Activated naive CD8-positive, alpha-beta T cell (primary cell): ENCODE data around the gene RNF5.

ENCODE experiments used
- H3K27ac Mint-ChIP-seq: one replicate; pipeline ENCODE4 v1.8.0; 2021; ENCODE audit warnings: mixed read lengths
- H3K27me3 Mint-ChIP-seq: one replicate; pipeline ENCODE4 v1.8.0; 2021; ENCODE audit warnings: mixed read lengths
- H3K36me3 Mint-ChIP-seq: one replicate; pipeline ENCODE4 v1.8.0; 2021; ENCODE audit warnings: mixed read lengths
- H3K4me1 Mint-ChIP-seq: one replicate; pipeline ENCODE4 v1.8.0; 2021; ENCODE audit warnings: low read depth, mixed read lengths
- H3K4me3 Mint-ChIP-seq: one replicate; pipeline ENCODE4 v1.8.0; 2021; ENCODE audit warnings: mild to moderate bottlenecking, mixed read lengths
- H3K9me3 Mint-ChIP-seq: one replicate; pipeline ENCODE4 v1.8.0; 2021; ENCODE audit warnings: low read depth, mixed read lengths

RNF5 gene

DNA sequence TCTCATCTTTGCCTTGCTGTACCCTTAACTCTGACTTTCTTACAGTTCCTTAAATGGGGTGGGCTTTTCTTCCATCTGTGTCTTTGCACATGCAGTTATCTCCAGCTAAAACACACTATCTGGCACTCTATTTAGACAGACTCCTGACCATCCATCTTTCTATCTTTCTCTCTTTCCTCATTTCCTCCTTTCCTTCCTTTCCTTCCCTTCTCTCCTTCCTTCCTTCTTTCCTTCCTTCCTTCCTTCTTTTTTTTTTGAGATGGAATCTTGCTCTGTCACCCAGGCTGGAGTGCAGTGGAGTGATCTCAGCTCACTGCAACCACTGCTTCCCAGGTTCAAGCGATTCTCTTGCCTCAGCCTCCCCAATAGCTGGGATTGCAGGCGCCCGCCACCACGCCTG is 37.4 kb downstream of the RNF5 start:
- no peak overlapping the region for H3K27ac Mint-ChIP-seq
- H3K4me3 Mint-ChIP-seq: no peak overlapping the region
- peaks cover 2% of the 10 kb centered on the region for H3K27me3 Mint-ChIP-seq
- no peaks in the 10 kb centered on the region for H3K4me1 Mint-ChIP-seq
- H3K36me3 Mint-ChIP-seq: peaks cover 2% of the 10 kb centered on the region
- no peaks in the 10 kb centered on the region for H3K9me3 Mint-ChIP-seq

DNA sequence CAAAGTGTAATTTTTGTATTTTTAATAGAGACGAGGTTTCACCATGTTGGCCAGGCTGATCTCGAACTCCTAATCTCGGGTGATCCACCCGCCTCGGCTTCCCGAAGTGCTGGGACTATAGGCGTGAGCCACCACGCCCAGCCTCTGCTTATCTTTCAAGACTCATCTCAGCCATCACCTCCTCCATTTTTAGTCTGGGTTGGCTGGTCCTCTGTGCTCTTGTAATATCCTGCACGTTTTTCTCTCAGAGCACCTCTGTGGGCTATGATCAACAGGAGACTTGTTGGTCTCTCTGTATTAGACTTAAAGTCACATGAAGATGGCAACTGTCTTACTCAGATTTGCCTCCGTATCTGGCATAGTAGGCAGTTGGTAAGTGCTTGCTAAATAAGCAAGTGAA is 38.1 kb downstream of the RNF5 start:
- peaks cover 2% of the 10 kb centered on the region for H3K36me3 Mint-ChIP-seq
- H3K27ac Mint-ChIP-seq: no peak overlapping the region
- H3K9me3 Mint-ChIP-seq: no peaks in the 10 kb centered on the region
- H3K4me3 Mint-ChIP-seq: no peak overlapping the region
- H3K27me3 Mint-ChIP-seq: peaks cover 2% of the 10 kb centered on the region
- H3K4me1 Mint-ChIP-seq: no peaks in the 10 kb centered on the region

DNA sequence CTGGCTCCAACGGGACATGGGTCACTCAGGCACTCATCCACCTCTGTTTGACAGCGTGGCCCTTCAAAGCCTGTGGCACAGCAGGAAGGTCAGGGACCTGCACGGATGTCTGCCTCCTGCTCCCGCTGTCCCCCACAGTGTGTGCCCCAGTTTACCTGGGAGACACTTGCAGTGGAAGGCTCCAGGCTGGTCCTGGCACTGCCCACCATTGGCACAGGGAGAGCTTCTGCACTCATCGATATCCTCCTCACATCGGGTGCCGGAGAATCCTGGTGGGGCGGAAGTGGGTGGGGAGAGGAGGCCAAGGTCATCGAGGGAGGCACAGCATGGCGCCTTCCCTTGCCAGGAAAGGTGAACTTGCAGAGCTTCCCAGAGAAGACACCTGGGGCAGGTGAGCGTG is 38.8 kb downstream of the RNF5 start:
- H3K27me3 Mint-ChIP-seq: peaks cover 2% of the 10 kb centered on the region
- H3K9me3 Mint-ChIP-seq: no peaks in the 10 kb centered on the region
- peaks cover 2% of the 10 kb centered on the region for H3K36me3 Mint-ChIP-seq
- no peak overlapping the region for H3K27ac Mint-ChIP-seq
- no peak overlapping the region for H3K4me3 Mint-ChIP-seq
- no peaks in the 10 kb centered on the region for H3K4me1 Mint-ChIP-seq

DNA sequence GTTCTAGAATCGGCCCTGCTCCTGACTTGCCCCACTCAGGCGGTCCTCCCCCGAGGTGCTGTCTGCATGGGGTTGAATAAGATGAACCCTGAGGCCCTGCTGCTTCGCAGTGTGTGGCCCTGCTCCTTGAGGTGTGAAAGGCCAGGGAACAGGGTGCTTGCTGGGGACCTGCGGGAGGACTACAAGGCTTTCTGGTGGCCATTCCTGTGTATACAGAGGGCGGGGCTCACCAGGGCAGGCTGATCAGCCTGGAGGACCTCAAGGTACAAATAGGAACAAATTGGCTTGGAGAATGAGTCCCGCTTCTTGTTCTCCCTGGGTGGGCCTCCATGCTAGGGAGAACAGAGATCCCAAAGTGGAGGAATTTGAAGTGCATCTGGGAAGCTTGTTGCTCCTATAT is 40.0 kb downstream of the RNF5 start:
- Mint-ChIP-seq H3K9me3 (no peaks in the 10 kb centered on the region), H3K27me3 (peaks cover 2% of the 10 kb centered on the region), H3K36me3 (peaks cover 2% of the 10 kb centered on the region), H3K27ac (no peak overlapping the region), H3K4me1 (peaks cover 10% of the 10 kb centered on the region), H3K4me3 (no peak overlapping the region)

DNA sequence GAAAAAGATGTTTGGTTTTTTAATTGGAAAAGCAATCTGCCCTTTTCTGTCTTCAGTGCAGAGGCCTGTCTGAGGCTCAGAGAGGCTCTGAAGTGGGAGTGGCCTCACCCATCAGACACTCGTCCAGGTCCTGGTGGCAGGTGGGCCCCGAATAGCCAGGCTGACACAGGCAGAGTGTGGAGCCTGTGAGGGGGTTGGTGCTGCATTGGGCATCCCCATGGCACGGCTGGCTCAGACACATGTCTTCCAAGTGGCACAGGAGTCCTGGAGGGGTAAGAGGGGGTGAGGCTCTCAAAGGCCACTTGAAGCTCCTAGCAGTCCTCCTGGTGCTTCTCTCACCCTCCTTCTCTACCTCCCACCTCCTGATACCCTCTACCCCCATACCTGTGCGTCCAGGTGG is 41.8 kb downstream of the RNF5 start:
- H3K4me1 Mint-ChIP-seq: peaks cover 13% of the 10 kb centered on the region
- peaks cover 2% of the 10 kb centered on the region for H3K27me3 Mint-ChIP-seq
- H3K27ac Mint-ChIP-seq: no peak overlapping the region
- H3K36me3 Mint-ChIP-seq: peaks cover 2% of the 10 kb centered on the region
- no peak overlapping the region for H3K4me3 Mint-ChIP-seq
- H3K9me3 Mint-ChIP-seq: no peaks in the 10 kb centered on the region

DNA sequence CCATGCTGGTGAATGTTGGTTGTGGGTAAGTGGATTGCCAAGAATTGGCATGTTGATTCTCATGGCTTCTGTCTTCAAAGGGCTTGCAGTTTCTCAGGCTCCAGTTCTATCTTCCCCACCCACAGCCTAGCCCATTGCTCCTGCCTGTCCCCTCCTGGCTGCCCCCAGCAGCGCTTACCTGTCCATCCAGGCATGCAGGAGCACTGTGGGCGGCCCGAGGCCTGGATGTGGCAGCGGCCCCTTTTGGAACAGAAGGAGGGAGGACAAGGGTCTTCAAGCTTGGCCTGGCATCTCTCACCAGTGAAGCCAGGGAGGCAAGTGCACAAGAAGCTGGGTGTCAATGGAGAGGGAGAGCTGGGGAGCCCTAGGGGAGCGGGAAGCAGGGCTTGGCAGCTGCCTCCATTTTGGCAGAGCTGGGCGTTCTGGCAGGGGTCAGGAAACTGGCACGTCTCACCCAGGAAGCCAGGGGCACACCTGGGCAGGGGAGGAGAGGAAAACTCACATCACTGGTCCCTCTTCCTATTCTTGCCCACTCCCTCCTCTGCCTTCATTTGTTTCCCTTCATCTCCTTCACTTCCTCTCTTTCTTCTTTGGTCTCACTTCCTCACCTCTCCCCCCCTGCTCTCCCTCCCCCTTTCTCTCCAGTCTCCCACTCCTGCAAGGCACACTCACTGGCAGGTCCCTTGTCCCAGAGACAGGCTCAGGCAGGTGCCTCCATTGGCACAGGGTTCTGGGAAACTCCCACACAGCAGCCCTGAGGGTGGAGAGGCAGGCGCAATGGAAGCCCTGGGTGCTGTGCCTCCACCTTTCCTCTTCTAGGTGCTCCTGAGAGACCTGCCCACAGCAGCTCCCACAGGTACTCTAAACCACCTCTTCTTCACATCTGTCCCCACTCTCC is 44.4 kb downstream of the RNF5 start:
- Mint-ChIP-seq H3K4me1 (peaks cover 13% of the 10 kb centered on the region), H3K36me3 (peaks cover under 1% of the 10 kb centered on the region), H3K4me3 (no peak overlapping the region)

DNA sequence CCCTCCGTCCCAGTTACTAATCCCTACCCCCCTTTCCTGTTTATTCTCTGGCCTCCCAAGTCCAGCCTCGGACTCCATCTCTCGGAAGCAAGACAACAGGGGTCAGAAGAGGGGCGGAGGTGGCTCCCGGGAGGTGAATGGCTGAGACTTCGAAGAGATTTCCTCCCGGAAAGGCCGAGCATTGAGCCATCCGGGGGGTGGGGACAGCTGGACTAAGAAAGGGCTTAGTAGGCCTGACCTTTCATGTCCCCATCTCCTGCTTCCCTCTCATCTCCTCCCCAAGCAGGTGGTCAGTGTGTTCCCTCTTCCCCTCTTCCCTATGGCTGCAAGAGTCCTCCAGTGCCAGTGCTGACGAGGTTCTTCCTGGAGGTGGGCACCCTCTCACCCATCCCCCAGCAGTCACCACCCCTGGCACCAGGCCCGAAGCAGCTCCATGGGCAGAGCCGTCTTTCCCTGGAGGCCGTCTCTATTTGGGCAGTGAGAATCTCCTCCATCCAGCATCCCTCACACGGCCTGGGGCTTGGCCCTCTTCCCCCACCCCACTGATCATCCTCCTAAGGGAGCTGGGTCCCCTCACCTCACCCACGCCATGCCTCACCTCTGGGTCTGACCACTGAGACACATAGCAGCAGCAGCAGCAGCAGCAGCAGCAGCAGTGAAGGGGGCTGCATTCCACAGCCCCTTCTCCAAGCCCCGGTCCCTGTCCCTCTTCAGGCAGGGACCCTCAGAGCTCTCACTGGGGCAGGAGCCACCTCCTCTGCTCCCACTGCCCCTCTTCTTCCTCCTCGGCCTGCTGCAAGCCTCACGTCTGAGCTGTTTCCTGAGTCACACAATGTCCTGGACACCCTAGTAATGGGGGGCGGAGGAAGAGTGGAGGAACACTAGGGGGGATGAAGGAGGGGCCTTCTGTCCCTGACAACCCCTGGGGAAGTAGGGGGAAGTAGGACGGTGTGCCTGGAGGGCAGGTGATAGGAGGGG is 45.3 kb downstream of the RNF5 start, which contains the start of gene NOTCH4:
Gene NOTCH4 (minus strand): TSS at position 810 of the 978 bp plus-strand sequence. CDS start 139 bp downstream, at position 671.
- H3K27ac Mint-ChIP-seq: no peak within 1 kb of the TSS
- peaks cover 13% of the 10 kb centered on the region for H3K4me1 Mint-ChIP-seq
- no peaks in the 10 kb centered on the region for H3K27me3 Mint-ChIP-seq
- no peak within 1 kb of the TSS for H3K4me3 Mint-ChIP-seq
- no peaks in the 10 kb centered on the region for H3K9me3 Mint-ChIP-seq
- no peaks in the 10 kb centered on the region for H3K36me3 Mint-ChIP-seq

More for the DNA sequence above, 44.4 kb downstream of the RNF5 start:
- Mint-ChIP-seq H3K9me3 (no peaks in the 10 kb centered on the region), H3K27me3 (peaks cover 1% of the 10 kb centered on the region), H3K27ac (no peak overlapping the region)

DNA sequence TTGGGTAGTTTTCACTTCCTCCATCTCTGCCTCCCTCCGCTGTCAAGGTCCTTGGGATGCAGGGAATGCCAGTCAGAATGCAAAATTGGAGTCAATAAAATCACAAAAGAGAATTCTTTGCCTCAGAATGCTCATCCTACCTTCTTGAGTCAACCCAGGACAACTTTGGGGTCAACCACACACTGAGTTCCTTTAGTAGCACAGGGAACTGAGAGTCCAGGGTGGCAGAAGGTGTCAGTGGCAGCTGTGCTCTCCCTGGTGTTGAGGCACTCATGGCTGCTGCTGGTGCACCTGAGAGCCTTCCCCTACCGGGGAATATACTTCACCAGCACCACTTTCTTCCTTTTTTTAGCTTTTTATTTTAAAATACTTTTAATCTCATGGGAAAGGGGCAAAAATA is 46.5 kb downstream of the RNF5 start:
- peaks cover 15% of the 10 kb centered on the region for H3K4me1 Mint-ChIP-seq
- no peaks in the 10 kb centered on the region for H3K36me3 Mint-ChIP-seq
- no peak overlapping the region for H3K27ac Mint-ChIP-seq
- H3K4me3 Mint-ChIP-seq: no peak overlapping the region
- H3K9me3 Mint-ChIP-seq: no peaks in the 10 kb centered on the region
- H3K27me3 Mint-ChIP-seq: no peaks in the 10 kb centered on the region

DNA sequence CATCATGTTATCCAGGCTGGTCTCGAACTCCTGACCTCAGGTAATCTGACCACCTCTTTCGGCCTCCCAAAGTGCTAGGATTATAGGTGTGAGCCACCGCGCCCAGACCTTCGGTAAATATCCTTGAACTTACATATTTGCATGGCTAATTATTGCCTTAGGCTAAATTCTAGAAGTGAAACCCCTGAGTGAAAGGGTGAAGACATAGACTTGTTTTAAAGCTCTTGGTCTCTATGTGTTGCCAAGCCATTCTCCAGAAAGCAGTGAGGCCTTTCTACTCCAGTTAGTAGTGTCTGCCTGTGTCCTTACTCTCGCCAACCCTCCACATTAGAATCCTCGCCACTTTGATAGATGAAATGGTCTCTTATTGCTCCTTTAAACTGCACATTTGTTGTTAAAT is 48.2 kb downstream of the RNF5 start:
- Mint-ChIP-seq H3K36me3 (no peaks in the 10 kb centered on the region), H3K4me1 (peaks cover 15% of the 10 kb centered on the region), H3K27me3 (no peaks in the 10 kb centered on the region), H3K4me3 (no peak overlapping the region), H3K9me3 (no peaks in the 10 kb centered on the region), H3K27ac (no peak overlapping the region)
